ENCODE results near the gene ADPRH. TPM values are rescaled to one million over a fixed set of nuclear protein-coding genes. Genes with fewer than 3 reads are reported as not detected.
"Not testable (repeated sequence)": the region's sequence is repeated elsewhere in the genome, so short reads cannot be mapped to it uniquely, and the experiment has no call there.

Gene ADPRH
- total RNA-seq, 1 experiment from 2014 or later = 1.4 TPM

- no peak within 1 kb of the TSS for H3K27ac ChIP-seq
- ChIA-PET POLR2A (ENCODE audit: unreplicated experiment) (no interaction called here), CTCF (no interaction called here)
- H3K27me3 ChIP-seq (ENCODE audit: insufficient read depth, low read depth) = no peaks in the 10 kb centered on the region
- DNase-seq = peak in 1 of 2 experiments; percentile 17
- no peaks in the 10 kb centered on the region for H3K9me3 ChIP-seq (ENCODE audit: insufficient read depth, low read depth)
- H2AFZ ChIP-seq = no peak within 1 kb of the TSS; the same call in 1 of the 2 replicates
- no peaks in the 10 kb centered on the region for H3F3A ChIP-seq (ENCODE audit: insufficient read depth, low read depth)
- no peaks in the 10 kb centered on the region for H3K79me2 ChIP-seq (ENCODE audit: low read depth)
- no peak within 1 kb of the TSS for H3K4me3 ChIP-seq
- no peaks in the 10 kb centered on the region for H4K20me1 ChIP-seq (ENCODE audit: insufficient read depth)
- TF ChIP-seq EZH2 (IDR thresholded peaks at IDR 0.05; ENCODE audit: low read depth) (no peak), CTCF (conservative IDR thresholded peaks at IDR 0.05) (peak; percentile 40; the same call in 1 of the 2 replicates)
- no peaks in the 10 kb centered on the region for H3K4me1 ChIP-seq (replicated peaks; ENCODE audit: insufficient read depth)
- BruUV-seq (replicated peaks) = no TSS peak
- peak within 1 kb of the TSS; percentile 34; the same call in 1 of the 2 replicates for H3K4me2 ChIP-seq
- H3K9me2 ChIP-seq (ENCODE audit: insufficient read depth) = no peaks in the 10 kb centered on the region
- no peaks in the 10 kb centered on the region for H3K36me3 ChIP-seq (ENCODE audit: low read depth)
- intact Hi-C loops (cut with micrococcal nuclease; ENCODE audit: unreplicated experiment) = loop anchor here (1.0 kb wide), 1 partner anchor 675 kb away; no protein-coding TSS in a partner anchor
Observed at GRCh38 chr3:119559441-119559963, 19.8 kb upstream of the ADPRH start, which contains the start of gene CD80. Gene CD80, minus strand, starts transcription at chr3:119559614. Its CDS starts 1,886 bp downstream, at chr3:119557728.

- POLR2A ChIA-PET (ENCODE audit: unreplicated experiment) = no interaction called here
- no peak overlapping the region for H3K4me3 ChIP-seq
- intact Hi-C loops (cut with micrococcal nuclease; ENCODE audit: unreplicated experiment) = no loop called here
- no peak overlapping the region for H3K27ac ChIP-seq
- no peaks in the 10 kb centered on the region for H3K4me1 ChIP-seq (replicated peaks; ENCODE audit: insufficient read depth)
- no TSS peak for BruUV-seq (replicated peaks)
- no peaks in the 10 kb centered on the region for H3K9me3 ChIP-seq (ENCODE audit: insufficient read depth, low read depth)
- H3K9me2 ChIP-seq (ENCODE audit: insufficient read depth) = no peaks in the 10 kb centered on the region
- no peak for TF ChIP-seq EZH2 (IDR thresholded peaks at IDR 0.05; ENCODE audit: low read depth)
- TF ChIP-seq CTCF (conservative IDR thresholded peaks at IDR 0.05) = no peak
- CTCF ChIA-PET = no interaction called here
- H3K27me3 ChIP-seq (ENCODE audit: insufficient read depth, low read depth) = no peaks in the 10 kb centered on the region
- H4K20me1 ChIP-seq (ENCODE audit: insufficient read depth) = no peaks in the 10 kb centered on the region
- no peak overlapping the region for H3K4me2 ChIP-seq
- no peaks in the 10 kb centered on the region for H3F3A ChIP-seq (ENCODE audit: insufficient read depth, low read depth)
- DNase-seq = no peak
- H3K36me3 ChIP-seq (ENCODE audit: low read depth) = no peaks in the 10 kb centered on the region
- no peak overlapping the region for H2AFZ ChIP-seq
- no peaks in the 10 kb centered on the region for H3K79me2 ChIP-seq (ENCODE audit: low read depth)
Observed at GRCh38 chr3:119560160-119560559, 19.1 kb upstream of the ADPRH start.

GRCh38 chr3:119562307-119562961 lies 16.9 kb upstream of the ADPRH start:
- POLR2A ChIA-PET (ENCODE audit: unreplicated experiment) = no interaction called here
- intact Hi-C loops (cut with micrococcal nuclease; ENCODE audit: unreplicated experiment) = no loop called here
- no TSS peak for BruUV-seq (replicated peaks)
- H4K20me1 ChIP-seq (ENCODE audit: insufficient read depth) = no peaks in the 10 kb centered on the region
- H3K27me3 ChIP-seq (ENCODE audit: insufficient read depth, low read depth) = peaks cover 2% of the 10 kb centered on the region; the same call in 1 of the 2 replicates
- no peak overlapping the region for H3K4me3 ChIP-seq
- H3K36me3 ChIP-seq (ENCODE audit: low read depth) = no peaks in the 10 kb centered on the region
- H3K79me2 ChIP-seq (ENCODE audit: low read depth) = no peaks in the 10 kb centered on the region
- no peak overlapping the region for H3K27ac ChIP-seq
- TF ChIP-seq CTCF (conservative IDR thresholded peaks at IDR 0.05) = no peak
- no peak for TF ChIP-seq EZH2 (IDR thresholded peaks at IDR 0.05; ENCODE audit: low read depth)
- H3K9me3 ChIP-seq (ENCODE audit: insufficient read depth, low read depth) = no peaks in the 10 kb centered on the region
- no peaks in the 10 kb centered on the region for H3K9me2 ChIP-seq (ENCODE audit: insufficient read depth)
- no peak for DNase-seq
- H3K4me1 ChIP-seq (replicated peaks; ENCODE audit: insufficient read depth) = no peaks in the 10 kb centered on the region
- H2AFZ ChIP-seq = no peak overlapping the region
- H3F3A ChIP-seq (ENCODE audit: insufficient read depth, low read depth) = no peaks in the 10 kb centered on the region
- CTCF ChIA-PET = no interaction called here
- no peak overlapping the region for H3K4me2 ChIP-seq

- H3K9me2 ChIP-seq (ENCODE audit: insufficient read depth); H3K4me2 ChIP-seq; H3K79me2 ChIP-seq (ENCODE audit: low read depth); intact Hi-C loops (cut with micrococcal nuclease; ENCODE audit: unreplicated experiment); H3K36me3 ChIP-seq (ENCODE audit: low read depth); DNase-seq; POLR2A ChIA-PET (ENCODE audit: unreplicated experiment); BruUV-seq (replicated peaks); H3K9me3 ChIP-seq (ENCODE audit: insufficient read depth, low read depth); H2AFZ ChIP-seq; H3F3A ChIP-seq (ENCODE audit: insufficient read depth, low read depth); H3K27me3 ChIP-seq (ENCODE audit: insufficient read depth, low read depth); H3K4me1 ChIP-seq (replicated peaks; ENCODE audit: insufficient read depth); CTCF ChIA-PET; H3K27ac ChIP-seq; H3K4me3 ChIP-seq; H4K20me1 ChIP-seq (ENCODE audit: insufficient read depth): not testable (repeated sequence)
Observed at GRCh38 chr3:119563334-119563733, 16.0 kb upstream of the ADPRH start.
